Mesenchymal stem cell (in vitro differentiated cells and primary cell): ENCODE measurements around the gene SH3TC2.

Source experiments
- DNase-seq: peaks from one replicate; pipeline ENCODE4 v3.0.0-alpha.2; 2013
- H2AFZ ChIP-seq: one replicate; pipeline ENCODE4 v1.6.1; 2013; ENCODE audit warnings: low read depth, mild to moderate bottlenecking, control low read depth, inconsistent platforms, low read length, moderate library complexity
- H2AK5ac ChIP-seq: 2 replicates; pipeline ENCODE4 v1.6.1; 2013; ENCODE audit warnings: low read length, moderate library complexity, mild to moderate bottlenecking, inconsistent platforms; ENCODE audit not compliant: severe bottlenecking
- H2BK120ac ChIP-seq: one replicate; pipeline ENCODE4 v1.6.1; 2013; ENCODE audit warnings: low read depth, mild to moderate bottlenecking, inconsistent platforms, low read length, moderate library complexity
- H2BK12ac ChIP-seq, 2 experiments: one replicate each; pipeline ENCODE4 v1.6.1; 2013; ENCODE audit warnings: inconsistent platforms in 2 of 2, low read length in 2 of 2, mild to moderate bottlenecking in 2 of 2, moderate library complexity in 2 of 2, control low read depth in 1 of 2
- H2BK15ac ChIP-seq: one replicate; pipeline ENCODE4 v1.6.1; 2013; ENCODE audit warnings: mild to moderate bottlenecking, low read depth, inconsistent platforms; ENCODE audit not compliant: poor library complexity, severe bottlenecking
- H2BK5ac ChIP-seq: 2 replicates; pipeline ENCODE4 v1.6.1; 2013; ENCODE audit warnings: low read depth, mild to moderate bottlenecking, low read length, control low read depth, inconsistent platforms; ENCODE audit not compliant: poor library complexity, severe bottlenecking
- H3K14ac ChIP-seq, 2 experiments: one replicate each; pipeline ENCODE4 v1.6.1; 2013; ENCODE audit warnings: inconsistent platforms in 2 of 2, low read length in 2 of 2, control low read depth in 1 of 2, mild to moderate bottlenecking in 1 of 2, moderate library complexity in 1 of 2
- H3K18ac ChIP-seq, 2 experiments: one replicate each; pipeline ENCODE4 v1.6.1; 2013; ENCODE audit warnings: inconsistent platforms in 2 of 2, low read length in 2 of 2, control low read depth in 1 of 2, low read depth in 1 of 2, mild to moderate bottlenecking in 1 of 2
- H3K23ac ChIP-seq, 2 experiments: one replicate each; pipeline ENCODE4 v1.6.1; 2013; ENCODE audit warnings: inconsistent platforms in 2 of 2, low read length in 2 of 2, mild to moderate bottlenecking in 2 of 2, moderate library complexity in 2 of 2, control low read depth in 1 of 2
- H3K27ac ChIP-seq: 2 replicates; pipeline ENCODE4 v1.5.1; 2013; ENCODE audit warnings: mild to moderate bottlenecking, moderate library complexity, low read length, control low read depth, inconsistent platforms; ENCODE audit not compliant: poor library complexity, severe bottlenecking
- H3K27me3 ChIP-seq, 2 experiments: 2 replicates each; pipeline versions ENCODE4 v1.6.1 to v1.7.0; 2013; ENCODE audit warnings: low read length in 2 of 2, mild to moderate bottlenecking in 2 of 2, moderate library complexity in 2 of 2, control low read depth in 1 of 2, inconsistent platforms in 1 of 2; ENCODE audit not compliant: control insufficient read depth in 1 of 2, insufficient read depth in 1 of 2
- H3K36me3 ChIP-seq, 2 experiments: 2 replicates each; pipeline versions ENCODE4 v1.6.1 to v1.7.0; 2013; ENCODE audit warnings: low read length in 2 of 2, control low read depth in 1 of 2, inconsistent platforms in 1 of 2, low read depth in 1 of 2, mild to moderate bottlenecking in 1 of 2; ENCODE audit not compliant: insufficient read depth in 2 of 2, control insufficient read depth in 1 of 2
- H3K4ac ChIP-seq, 2 experiments: one replicate each; pipeline ENCODE4 v1.6.1; 2013; ENCODE audit warnings: inconsistent platforms in 2 of 2, low read length in 2 of 2, mild to moderate bottlenecking in 2 of 2, moderate library complexity in 2 of 2, control low read depth in 1 of 2, low read depth in 1 of 2
- H3K4me1 ChIP-seq: 2 replicates; pipeline ENCODE4 v1.6.1; 2013; ENCODE audit warnings: low read depth, low read length, control low read depth; ENCODE audit not compliant: control insufficient read depth, insufficient read depth
- H3K4me2 ChIP-seq: 2 replicates; pipeline ENCODE4 v1.6.1; 2013; ENCODE audit warnings: low read length, mild to moderate bottlenecking, inconsistent platforms; ENCODE audit not compliant: poor library complexity, severe bottlenecking
- H3K4me3 ChIP-seq, 2 experiments: 2 replicates each; pipeline versions ENCODE4 v1.5.1 to v1.7.0; 2013; ENCODE audit warnings: low read length in 2 of 2, mild to moderate bottlenecking in 2 of 2, control low read depth in 1 of 2, low read depth in 1 of 2; ENCODE audit not compliant: insufficient read depth in 1 of 2
- H3K79me1 ChIP-seq: replicated peaks from 2 replicates; pipeline ENCODE4 v1.6.1; 2013; ENCODE audit warnings: mild to moderate bottlenecking, control low read depth, low read length, inconsistent platforms; ENCODE audit not compliant: poor library complexity, severe bottlenecking
- H3K9ac ChIP-seq: 2 replicates; pipeline ENCODE4 v1.7.0; 2013; ENCODE audit warnings: mild to moderate bottlenecking, low read length, moderate library complexity
- H3K9me3 ChIP-seq: 2 replicates; pipeline ENCODE4 v1.7.0; 2013; ENCODE audit warnings: mild to moderate bottlenecking, low read length; ENCODE audit not compliant: control insufficient read depth
- H4K8ac ChIP-seq: one replicate; pipeline ENCODE4 v1.6.1; 2013; ENCODE audit warnings: inconsistent platforms, mild to moderate bottlenecking, low read length, moderate library complexity
- H4K91ac ChIP-seq: one replicate; pipeline ENCODE4 v1.6.1; 2013; ENCODE audit warnings: mild to moderate bottlenecking, low read length, inconsistent platforms
- WGBS: methylation state at CpG from one replicate; pipeline ENCODE4 v1.1.7; 2013; ENCODE audit warnings: mixed read lengths; 5-methylcytosine and 5-hydroxymethylcytosine counted together

Gene SH3TC2

GRCh38 chr5:149099920-149100319, 37.1 kb upstream of the SH3TC2 start:
- H2BK5ac ChIP-seq = no peak overlapping the region
- no peaks in the 10 kb centered on the region for H3K4me1 ChIP-seq

GRCh38 chr5:149094996-149095395, 32.1 kb upstream of the SH3TC2 start:
- Histone ChIP-seq H3K23ac (no peak overlapping the region), H3K27ac (no peak overlapping the region), H3K9ac (no peak overlapping the region), H3K9me3 (peaks cover 34% of the 10 kb centered on the region), H3K18ac (no peak overlapping the region), H2BK15ac (no peak overlapping the region), H3K4me3 (no peak overlapping the region), H3K4ac (no peak overlapping the region), H3K14ac (no peak overlapping the region), H2AFZ (no peak overlapping the region), H2BK120ac (no peak overlapping the region), H2BK12ac (no peak overlapping the region), H3K36me3 (no peaks in the 10 kb centered on the region), H4K8ac (no peak overlapping the region), H4K91ac (no peak overlapping the region), H3K27me3 (no peaks in the 10 kb centered on the region), H3K4me2 (no peak overlapping the region), H2AK5ac (no peak overlapping the region), H3K4me1 (no peaks in the 10 kb centered on the region), H2BK5ac (no peak overlapping the region), H3K79me1 (no peaks in the 10 kb centered on the region)
- no peak for DNase-seq
- 95% methylated on average over 2 of the region's 2 CpGs for WGBS

More at GRCh38 chr5:149099920-149100319, 37.1 kb upstream of the SH3TC2 start:
- no peak for DNase-seq
- Histone ChIP-seq H2AK5ac (no peak overlapping the region), H3K36me3 (no peaks in the 10 kb centered on the region), H3K4me2 (no peak overlapping the region), H2BK120ac (no peak overlapping the region), H4K91ac (no peak overlapping the region), H3K23ac (no peak overlapping the region), H3K79me1 (no peaks in the 10 kb centered on the region), H2BK15ac (no peak overlapping the region), H2AFZ (no peak overlapping the region), H3K18ac (no peak overlapping the region), H4K8ac (no peak overlapping the region), H3K9me3 (peaks cover 45% of the 10 kb centered on the region), H3K4ac (no peak overlapping the region), H3K14ac (no peak overlapping the region), H3K9ac (no peak overlapping the region), H3K27ac (no peak overlapping the region), H3K4me3 (no peak overlapping the region), H2BK12ac (no peak overlapping the region), H3K27me3 (no peaks in the 10 kb centered on the region)

- Histone ChIP-seq H3K18ac (no peak overlapping the region), H3K36me3 (no peaks in the 10 kb centered on the region), H3K23ac (no peak overlapping the region), H3K79me1 (no peaks in the 10 kb centered on the region), H2AFZ (no peak overlapping the region), H3K4me1 (no peaks in the 10 kb centered on the region), H3K4me2 (no peak overlapping the region), H4K91ac (no peak overlapping the region), H3K4me3 (no peak overlapping the region), H2BK12ac (no peak overlapping the region), H3K14ac (no peak overlapping the region), H3K9me3 (peaks cover 20% of the 10 kb centered on the region), H2AK5ac (no peak overlapping the region), H2BK15ac (no peak overlapping the region), H3K4ac (no peak overlapping the region), H3K9ac (no peak overlapping the region), H2BK120ac (no peak overlapping the region), H3K27me3 (no peaks in the 10 kb centered on the region), H4K8ac (no peak overlapping the region), H3K27ac (no peak overlapping the region), H2BK5ac (no peak overlapping the region)
- WGBS = 42% methylated on average over 2 of the region's 2 CpGs
- no peak for DNase-seq
Observed at GRCh38 chr5:149093625-149094024, 30.8 kb upstream of the SH3TC2 start.

DNA sequence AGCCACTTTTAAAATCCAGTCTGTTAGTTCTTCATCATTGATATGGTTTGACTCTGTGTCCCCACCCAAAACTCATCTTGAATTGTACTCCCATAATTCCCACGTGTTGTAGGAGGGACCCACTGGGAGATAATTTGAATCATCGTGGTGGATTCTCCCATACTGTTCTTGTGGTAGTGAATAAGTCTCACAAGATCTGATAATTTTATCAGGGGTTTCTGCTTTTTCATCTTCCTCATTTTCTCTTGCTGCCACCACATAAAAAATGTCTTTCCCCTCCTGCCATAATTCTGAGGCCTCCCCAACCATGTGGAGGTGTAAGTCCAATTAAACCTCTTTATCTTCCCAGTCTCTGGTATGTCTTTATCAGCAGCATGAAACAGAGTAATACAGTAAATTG, 26.9 kb upstream of the SH3TC2 start:
- 83% methylated on average over 1 of the region's 2 CpGs for WGBS
- Histone ChIP-seq H2BK12ac (no peak overlapping the region), H3K4me2 (no peak overlapping the region), H2BK5ac (no peak overlapping the region), H2BK15ac (no peak overlapping the region), H3K4me1 (peaks cover 2% of the 10 kb centered on the region), H2AK5ac (no peak overlapping the region), H3K36me3 (no peaks in the 10 kb centered on the region), H3K4me3 (no peak overlapping the region), H2AFZ (no peak overlapping the region), H3K9ac (no peak overlapping the region), H3K23ac (no peak overlapping the region), H3K79me1 (no peaks in the 10 kb centered on the region), H2BK120ac (no peak overlapping the region), H3K9me3 (no peaks in the 10 kb centered on the region), H3K18ac (no peak overlapping the region), H4K8ac (no peak overlapping the region), H3K27ac (no peak overlapping the region), H4K91ac (no peak overlapping the region), H3K27me3 (peaks cover 0 to 5% of the 10 kb centered on the region in 2 experiments), H3K4ac (no peak overlapping the region), H3K14ac (no peak overlapping the region)
- no peak for DNase-seq
